CD4-positive, alpha-beta T cell treated with Interleukin-4 for 4 hours (primary cell): ENCODE data around the gene ZNF469.

ENCODE experiments used
- DNase-seq: peaks from one replicate; pipeline ENCODE4 v3.0.0-alpha.2; 2020

Gene ZNF469

GRCh38 chr16:88382491-88383400, at the start of gene ZNF469:
ZNF469 (plus strand) TSS chr16:88382959; CDS start chr16:88427471, 44,512 bp downstream.
- no peak for DNase-seq

DNA sequence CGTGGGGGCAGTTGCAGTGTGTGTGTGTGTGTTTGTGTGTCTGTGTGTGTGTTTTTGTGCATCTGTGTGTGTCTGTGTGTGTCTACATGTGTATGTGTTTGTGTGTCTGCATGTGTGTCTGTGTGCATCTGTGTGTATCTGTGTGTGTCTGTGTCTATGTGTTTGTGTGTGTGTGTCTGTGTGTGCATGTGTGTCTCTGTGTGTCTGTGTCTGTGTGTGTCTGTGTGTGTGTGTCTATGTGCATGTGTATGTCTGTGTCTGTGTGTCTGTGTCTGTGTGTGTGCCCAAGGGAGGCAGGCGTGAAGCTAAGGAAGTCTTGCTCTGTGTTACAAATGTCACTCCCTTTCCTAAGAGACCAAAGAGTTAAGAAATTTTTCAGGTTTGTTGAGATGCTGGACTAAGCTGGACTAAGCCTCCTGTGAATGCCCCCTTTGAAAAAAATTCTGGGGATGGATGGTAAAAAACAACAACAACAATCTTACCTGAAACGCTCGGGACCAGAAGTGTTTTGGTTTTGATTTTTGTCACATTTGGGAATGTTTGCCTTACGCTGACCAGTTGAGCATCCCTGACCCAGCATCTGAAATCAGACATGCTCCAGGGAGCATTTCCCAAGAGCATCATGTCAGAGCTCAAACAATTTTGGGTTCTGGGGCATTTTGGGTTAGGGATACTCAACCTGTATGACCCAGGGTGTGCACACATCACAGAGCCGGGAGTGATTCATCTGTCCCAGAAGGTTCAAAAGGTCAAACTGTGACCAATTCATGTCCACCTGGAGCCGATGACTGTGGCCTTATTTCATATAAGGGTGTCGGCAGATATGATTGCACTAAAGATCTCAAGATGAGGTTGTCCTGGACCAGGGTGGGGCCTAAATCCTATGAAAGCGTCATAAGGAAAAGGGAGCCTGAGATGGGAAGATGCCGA, 48.6 kb upstream of the ZNF469 start:
- no peak for DNase-seq

DNA sequence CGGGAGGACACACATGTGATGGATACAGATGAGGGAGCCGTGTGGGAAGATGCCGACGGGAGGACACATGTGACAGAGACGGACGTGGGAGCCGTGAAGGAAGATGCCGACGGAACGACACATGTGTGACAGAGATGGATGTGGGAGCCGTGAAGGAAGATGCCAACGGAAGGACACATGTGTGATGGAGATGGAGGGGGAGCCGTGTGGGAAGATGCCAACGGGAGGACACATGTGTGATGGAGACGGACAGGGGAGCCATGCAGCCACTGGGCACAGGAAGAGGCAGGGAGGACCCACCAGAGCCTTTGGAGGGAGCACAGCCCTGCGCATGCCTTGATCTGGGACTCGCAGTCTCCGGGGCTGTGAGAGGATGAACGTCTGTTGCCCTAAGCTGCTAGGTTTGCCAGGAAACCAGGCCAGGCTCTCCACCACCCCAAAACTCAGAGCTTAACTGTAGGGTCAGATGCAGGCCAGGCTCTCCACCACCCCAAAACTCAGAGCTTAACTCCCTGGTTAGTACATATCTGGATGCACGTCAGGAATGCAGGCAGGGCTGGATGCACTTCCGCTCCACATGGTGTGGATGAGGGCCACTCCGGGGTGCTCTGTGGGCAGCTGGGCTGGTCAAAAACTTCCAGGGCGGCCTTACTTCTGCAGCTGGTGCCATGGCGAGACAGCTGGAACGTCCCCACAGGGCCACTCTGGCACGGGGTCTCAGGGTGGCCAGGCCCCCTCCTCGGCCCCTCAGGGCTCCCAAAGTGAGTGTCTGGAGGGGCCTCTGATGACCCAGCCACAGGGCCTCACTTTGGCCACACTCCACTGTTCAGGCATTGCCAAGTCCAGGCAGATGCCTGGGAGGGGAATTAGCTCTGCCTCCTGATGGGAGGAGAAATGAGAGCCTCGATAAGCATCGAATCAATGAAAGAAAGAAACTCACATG, 47.7 kb upstream of the ZNF469 start:
- no peak for DNase-seq

GRCh38 chr16:88337021-88337420, 45.7 kb upstream of the ZNF469 start:
- no peak for DNase-seq

DNA sequence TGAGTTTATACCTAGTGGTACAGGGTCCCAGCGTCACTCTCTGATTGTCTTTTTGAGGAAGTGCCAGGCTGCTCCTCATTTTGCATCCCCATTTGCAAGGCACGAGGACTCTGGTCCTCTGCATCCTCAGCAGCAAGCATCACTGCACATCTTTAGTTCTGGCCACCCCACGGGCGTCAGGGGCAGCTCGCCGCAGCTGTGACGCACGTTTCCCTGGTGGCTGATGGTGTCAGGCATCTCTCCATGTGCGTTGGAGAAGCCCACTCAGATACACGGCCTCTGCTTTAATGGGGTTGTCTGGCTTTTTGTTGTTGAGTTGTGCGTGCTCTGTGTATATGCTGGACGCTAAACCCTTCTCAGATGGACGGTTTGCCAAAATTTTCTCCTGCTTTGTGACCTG, 45.2 kb upstream of the ZNF469 start:
- no peak for DNase-seq

DNA sequence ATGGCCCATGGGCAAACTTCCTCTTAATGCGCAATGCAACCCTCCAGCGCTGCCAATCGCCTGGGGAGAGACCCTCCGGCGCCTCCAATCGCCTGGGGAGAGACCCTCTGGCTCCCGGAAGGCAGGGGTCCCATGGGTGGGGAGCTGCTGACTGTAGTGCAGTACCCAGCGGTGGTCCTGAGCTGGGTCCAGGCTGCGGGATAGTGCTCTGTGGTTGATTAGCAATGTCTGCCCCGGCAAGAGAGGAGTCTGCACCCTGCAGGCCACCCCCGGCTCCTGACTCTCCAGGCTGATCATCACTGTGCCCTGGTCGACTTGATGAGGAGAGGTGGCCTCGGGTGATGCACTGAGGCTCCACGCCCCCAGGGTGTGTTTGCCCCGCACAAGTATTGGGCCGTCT, 44.6 kb upstream of the ZNF469 start:
- DNase-seq, result no peak

- DNase-seq, result no peak
Observed at GRCh38 chr16:88338896-88339295, 43.9 kb upstream of the ZNF469 start.

DNA sequence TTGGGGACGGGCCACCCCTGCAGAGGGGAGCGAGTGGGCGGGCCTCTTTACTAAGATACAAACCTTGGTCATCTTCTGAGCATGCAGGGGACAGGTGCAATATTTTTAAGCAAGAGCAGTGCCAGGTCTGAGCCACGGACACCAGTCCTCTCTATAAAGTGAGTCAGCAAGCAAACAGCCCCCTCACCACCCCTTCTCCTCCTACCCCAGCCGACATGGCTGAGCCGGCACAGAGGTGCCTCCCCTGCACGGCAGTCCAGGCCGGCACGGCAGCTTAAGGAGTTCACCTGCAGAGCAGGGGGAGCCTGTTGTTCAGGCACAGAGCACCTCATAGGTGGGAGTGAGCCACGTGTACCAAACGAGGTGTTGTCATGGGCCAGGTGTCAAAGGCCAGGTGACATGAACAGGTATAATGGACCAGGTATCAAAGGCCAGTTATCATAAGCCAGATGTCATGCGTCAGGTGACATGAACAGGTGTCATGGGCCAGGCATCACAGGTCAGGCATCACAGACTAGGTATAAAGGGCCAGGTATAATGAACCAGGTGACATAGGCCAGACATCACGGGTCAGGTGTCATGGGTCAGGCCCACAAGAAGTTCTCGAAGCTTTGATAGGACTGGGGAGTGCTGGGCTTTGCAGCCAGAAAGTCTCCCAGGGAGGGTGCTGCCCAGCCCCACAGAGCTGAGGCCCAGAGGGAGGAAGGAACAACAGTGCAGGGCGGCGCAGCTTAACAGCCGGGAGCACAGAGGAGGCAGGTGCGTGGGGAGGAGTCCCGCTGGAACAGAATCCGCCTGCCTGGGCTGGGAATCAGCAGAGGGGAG, 42.6 kb upstream of the ZNF469 start:
- no peak for DNase-seq

DNA sequence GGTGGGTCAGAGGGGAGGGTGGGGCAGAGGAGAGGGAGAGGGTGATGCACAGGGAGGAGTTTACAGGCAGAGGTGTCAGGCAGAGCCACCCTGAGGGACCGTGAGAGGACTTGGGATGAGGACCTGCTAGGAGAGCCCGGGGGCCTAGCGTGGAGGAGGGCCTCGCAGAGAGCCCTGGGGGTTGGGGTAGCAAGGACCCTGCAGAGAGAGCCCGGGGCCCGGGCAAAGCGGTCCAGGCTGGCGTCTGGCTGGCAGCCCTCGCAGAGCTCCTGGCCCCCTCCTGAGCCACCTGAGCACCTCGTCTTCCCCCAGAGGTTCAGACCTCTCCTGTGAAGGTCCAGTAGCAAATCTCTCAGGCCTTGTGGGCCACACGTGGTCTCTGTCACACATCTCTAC, 42.0 kb upstream of the ZNF469 start:
- no peak for DNase-seq

DNA sequence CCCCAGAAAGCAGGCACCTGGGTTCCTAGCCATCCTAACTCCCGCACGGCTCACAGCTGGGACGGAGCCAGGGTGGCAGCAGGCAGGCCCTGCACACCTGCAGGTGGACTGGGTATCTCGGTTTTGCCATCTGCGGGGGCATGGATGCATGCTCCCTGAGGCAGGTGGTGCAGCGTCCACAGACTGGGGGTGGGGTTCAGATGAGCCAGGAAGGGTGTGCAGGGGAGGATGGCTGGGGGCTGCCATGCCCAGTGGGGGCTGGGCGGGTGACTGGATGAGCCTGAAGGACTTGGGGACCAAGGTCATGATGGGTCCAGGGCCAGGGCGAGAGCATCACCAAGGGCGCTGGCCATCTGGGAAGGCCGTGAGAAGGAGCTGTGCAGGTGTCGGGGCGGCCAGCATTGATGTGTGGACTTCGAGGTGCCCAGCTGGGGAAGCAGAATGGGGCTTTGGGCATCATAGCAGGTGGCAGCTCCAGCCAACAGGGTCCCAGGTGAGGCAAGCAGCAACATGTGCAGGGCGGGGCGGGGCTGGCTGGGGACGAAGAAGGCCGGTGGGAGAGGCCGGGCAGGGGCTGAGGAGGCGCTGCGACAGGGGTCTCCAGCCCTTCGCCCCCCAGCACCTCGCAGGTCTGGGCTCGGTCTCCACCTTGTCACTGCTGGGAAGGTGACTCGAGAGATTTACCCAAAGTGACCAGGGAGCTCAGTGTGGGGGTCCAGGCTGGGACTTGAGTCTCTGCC, 41.0 kb upstream of the ZNF469 start:
- no peak for DNase-seq

- no peak for DNase-seq
Observed at GRCh38 chr16:88342491-88342890, 40.3 kb upstream of the ZNF469 start.

GRCh38 chr16:88343271-88343791, 39.4 kb upstream of the ZNF469 start:
- DNase-seq, result no peak

DNA sequence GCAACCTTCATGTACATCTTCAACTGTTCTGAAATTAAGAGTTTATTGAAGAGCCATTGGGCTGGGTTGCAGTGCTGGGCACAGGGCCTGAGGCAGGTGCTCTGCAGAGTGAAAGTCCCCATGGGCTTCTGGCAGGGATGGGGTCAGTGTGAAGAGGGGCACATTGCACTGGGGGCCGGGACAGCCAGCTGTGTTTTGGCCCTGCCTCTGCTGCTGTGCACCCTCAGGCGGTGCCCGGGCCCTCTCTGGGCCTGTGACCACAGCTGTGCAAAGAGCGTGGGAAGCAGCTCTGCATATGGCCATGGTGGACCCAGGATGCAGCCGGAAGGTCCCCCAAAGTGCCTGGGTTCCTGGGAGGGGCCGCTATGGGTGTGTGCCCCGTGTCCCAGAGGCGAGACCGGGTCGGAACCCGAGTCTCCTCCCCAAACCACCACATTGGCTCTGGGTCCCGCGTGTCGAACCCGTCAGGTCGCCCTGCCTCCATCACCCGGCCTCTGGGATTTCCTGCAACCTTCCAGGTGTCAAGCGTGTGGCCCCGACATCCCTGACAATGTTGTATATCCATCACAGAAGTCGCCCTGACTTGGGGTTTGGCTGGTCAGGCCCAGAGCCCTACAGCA, 38.2 kb upstream of the ZNF469 start:
- no peak for DNase-seq

GRCh38 chr16:88345031-88345720, 37.6 kb upstream of the ZNF469 start:
- no peak for DNase-seq

DNA sequence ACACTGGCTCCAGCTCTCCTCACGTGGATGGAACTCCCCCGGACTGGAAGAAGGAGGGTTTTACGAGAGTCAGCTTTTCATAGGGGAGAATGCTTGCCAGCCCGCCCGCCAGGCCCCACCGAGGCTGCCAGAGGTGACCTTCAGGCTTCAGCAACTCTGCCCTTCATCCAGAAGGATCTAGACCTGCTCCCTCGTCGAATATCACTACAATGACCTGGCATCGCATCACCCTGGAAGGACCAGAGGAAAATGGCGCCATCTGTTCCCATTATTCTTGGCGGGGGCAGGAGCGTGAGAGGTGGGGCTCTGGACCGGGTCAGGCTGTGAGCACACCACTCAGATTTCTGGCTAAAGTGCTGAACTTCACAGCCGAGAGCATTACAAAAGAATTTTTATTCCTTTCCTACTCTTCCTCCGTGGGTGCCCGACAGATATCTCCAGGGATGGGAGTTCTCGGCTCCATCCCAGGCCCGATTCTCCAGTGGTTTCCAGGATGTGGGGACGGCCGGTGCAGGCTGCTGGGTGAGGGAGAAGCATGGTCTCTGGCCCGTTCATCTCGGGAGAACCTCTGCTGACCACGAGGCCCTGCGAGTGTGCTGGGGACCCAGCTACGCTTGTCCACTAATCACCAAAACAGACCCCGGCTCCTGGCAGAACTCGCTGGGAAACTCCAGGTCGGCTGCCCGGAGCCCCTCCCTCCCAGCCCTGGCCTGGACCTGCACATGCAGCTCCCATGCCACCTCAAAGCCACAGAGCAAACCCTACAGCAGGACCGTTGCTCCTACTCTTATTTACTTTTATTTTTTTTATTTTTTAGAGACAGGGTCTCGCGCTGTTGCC, 36.8 kb upstream of the ZNF469 start:
- DNase-seq, result no peak

GRCh38 chr16:88346680-88347505, 35.9 kb upstream of the ZNF469 start:
- DNase-seq, result no peak

GRCh38 chr16:88347656-88348376, 34.9 kb upstream of the ZNF469 start:
- no peak for DNase-seq
